Keratinocyte (primary cell): ENCODE results near the gene CLEC4C.

Experiments
- EZH2 ChIP-seq: IDR thresholded peaks from one replicate; pipeline ENCODE4 v1.6.1; 2012; ENCODE audit warnings: inconsistent platforms, mild to moderate bottlenecking, low read length, moderate library complexity
- TF ChIP-seq, protein P1 (sequence below), 3 experiments: IDR thresholded peaks in 1 of 3; conservative IDR thresholded peaks in 1 of 3; optimal IDR thresholded peaks in 1 of 3; 2 replicates in 2 of 3; 3 replicates in 1 of 3; pipeline versions ENCODE3 to v1.5.1; 2011; ENCODE audit warnings: low read length in 3 of 3, mild to moderate bottlenecking in 3 of 3, moderate library complexity in 2 of 3, control low read depth in 1 of 3, inconsistent platforms in 1 of 3; ENCODE audit not compliant: insufficient read depth in 2 of 3; ENCODE audit errors: extremely low read depth in 1 of 3

DNA sequence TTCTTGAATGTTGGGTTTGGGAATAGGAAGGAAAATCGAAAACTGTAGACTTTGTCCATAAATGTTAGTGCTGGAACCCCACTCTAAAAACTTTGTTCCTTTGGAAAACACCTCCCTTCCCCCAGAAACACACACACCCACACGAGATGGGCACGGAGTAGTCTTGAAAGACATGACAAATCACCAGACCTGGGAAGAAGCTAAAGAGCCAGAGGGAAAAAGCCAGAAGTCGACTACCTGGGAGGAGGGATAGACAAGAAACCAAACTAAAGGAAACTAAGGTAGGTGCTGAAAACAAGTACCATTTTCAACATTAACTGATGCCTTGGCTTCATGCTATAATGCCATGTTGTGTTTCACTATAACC is 41.1 kb upstream of the CLEC4C start:
- TF ChIP-seq, protein P1, sequence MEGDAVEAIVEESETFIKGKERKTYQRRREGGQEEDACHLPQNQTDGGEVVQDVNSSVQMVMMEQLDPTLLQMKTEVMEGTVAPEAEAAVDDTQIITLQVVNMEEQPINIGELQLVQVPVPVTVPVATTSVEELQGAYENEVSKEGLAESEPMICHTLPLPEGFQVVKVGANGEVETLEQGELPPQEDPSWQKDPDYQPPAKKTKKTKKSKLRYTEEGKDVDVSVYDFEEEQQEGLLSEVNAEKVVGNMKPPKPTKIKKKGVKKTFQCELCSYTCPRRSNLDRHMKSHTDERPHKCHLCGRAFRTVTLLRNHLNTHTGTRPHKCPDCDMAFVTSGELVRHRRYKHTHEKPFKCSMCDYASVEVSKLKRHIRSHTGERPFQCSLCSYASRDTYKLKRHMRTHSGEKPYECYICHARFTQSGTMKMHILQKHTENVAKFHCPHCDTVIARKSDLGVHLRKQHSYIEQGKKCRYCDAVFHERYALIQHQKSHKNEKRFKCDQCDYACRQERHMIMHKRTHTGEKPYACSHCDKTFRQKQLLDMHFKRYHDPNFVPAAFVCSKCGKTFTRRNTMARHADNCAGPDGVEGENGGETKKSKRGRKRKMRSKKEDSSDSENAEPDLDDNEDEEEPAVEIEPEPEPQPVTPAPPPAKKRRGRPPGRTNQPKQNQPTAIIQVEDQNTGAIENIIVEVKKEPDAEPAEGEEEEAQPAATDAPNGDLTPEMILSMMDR (optimal IDR thresholded peaks at IDR 0.05 in 1 of 3, IDR thresholded peaks at IDR 0.05 in 1 of 3, conservative IDR thresholded peaks at IDR 0.05 in 1 of 3; ENCODE audit: extremely low read depth in 1 of 3, insufficient read depth in 2 of 3, low read length in 3 of 3) = no peak
- TF ChIP-seq EZH2 = no peak
